K562 (cell line): ENCODE results near the gene SLC38A10. TPM values are rescaled to one million over a fixed set of nuclear protein-coding genes. Genes with fewer than 3 reads are reported as not detected.

Experiments used
- ETV5 ChIP-seq: sonication (generic); formaldehyde crosslinking; IDR thresholded peaks from 2 replicates; pipeline ENCODE4 v1.4.0; 2020; ENCODE audit warnings: low read depth, mild to moderate bottlenecking, missing genetic modification reagents
- RB1 ChIP-seq: fragments of 450-650 bp; IDR thresholded peaks from 2 replicates; pipeline ENCODE4 v1.6.1; 2017; ENCODE audit warnings: low read depth, mild to moderate bottlenecking
- polyA plus RNA-seq, 8 experiments: library from polyadenylated mRNA; depleted of rRNA in 4 of 8; stranded (reverse) in 5 of 8; unstranded in 3 of 8; fragments of >200 nt; fragmentation: Nextera tagmentation in 2 of 8; fragmentation: Illumina TruSeq in 1 of 8; extraction: Ambion mirVana in 2 of 8; extraction: Trizol in 1 of 8; gene quantifications; 2 replicates each; pipeline versions ENCODE4 v1.2.1 to v1.2.3, GENCODE V29; 2011 to 2014; ENCODE audit warnings: inconsistent platforms in 1 of 8, missing spikeins in 1 of 8
- total RNA-seq, 7 experiments: library from RNA; depleted of rRNA in 6 of 7; stranded (reverse); fragments of >200 nt in 6 of 7; fragmentation: Illumina TruSeq in 2 of 7; extraction: Trizol in 2 of 7; gene quantifications; 2 replicates each; pipeline versions ENCODE4 v1.2.1 to v1.2.3, GENCODE V29; 2011 to 2021; ENCODE audit warnings: low replicate concordance in 1 of 7
- TF ChIP-seq, protein P1 (sequence below): fragments of 450-650 bp; IDR thresholded peaks from 2 replicates; pipeline ENCODE4 v1.6.1; 2017; ENCODE audit warnings: mild to moderate bottlenecking, moderate library complexity
- TF ChIP-seq, protein P2 (sequence below): IDR thresholded peaks from 2 replicates; pipeline ENCODE4 v1.6.1; 2016; ENCODE audit warnings: missing genetic modification characterization, missing compliant biosample characterization
- TF ChIP-seq, protein P3 (sequence below): fragments of 250-450 bp; sonication (Bioruptor Pico); IDR thresholded peaks from 2 replicates; pipeline ENCODE4 v1.9.0; 2021; ENCODE audit warnings: mild to moderate bottlenecking, inconsistent platforms

Gene SLC38A10
- total and polyA plus RNA-seq, 9 of the 15 experiments (the other 6 are each of a cell fraction or from before 2014, with no cell fraction given), result 0.45 to 54.2 (median 13.8) TPM

DNA sequence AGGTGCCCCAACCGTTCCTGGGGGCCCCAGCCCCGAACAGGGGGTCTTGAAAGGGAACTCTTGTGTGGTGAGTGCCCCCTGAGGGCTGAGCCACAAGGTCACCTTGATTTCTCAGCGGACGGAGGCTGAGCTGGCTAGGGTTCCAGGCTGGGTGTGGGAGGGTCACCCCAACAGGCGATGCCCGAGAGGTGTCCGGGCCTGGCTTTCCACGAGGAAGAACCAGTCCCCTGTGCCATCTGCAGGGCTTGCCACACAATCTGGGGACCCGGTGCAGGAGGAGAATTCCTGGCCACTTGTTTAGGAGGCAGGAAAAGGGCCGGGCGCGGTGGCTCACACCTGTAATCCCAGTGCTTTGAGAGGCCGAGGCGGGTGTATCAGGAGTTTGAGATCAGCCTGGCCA is 16.8 kb upstream of the SLC38A10 start (continued):
- TF ChIP-seq, protein P1, sequence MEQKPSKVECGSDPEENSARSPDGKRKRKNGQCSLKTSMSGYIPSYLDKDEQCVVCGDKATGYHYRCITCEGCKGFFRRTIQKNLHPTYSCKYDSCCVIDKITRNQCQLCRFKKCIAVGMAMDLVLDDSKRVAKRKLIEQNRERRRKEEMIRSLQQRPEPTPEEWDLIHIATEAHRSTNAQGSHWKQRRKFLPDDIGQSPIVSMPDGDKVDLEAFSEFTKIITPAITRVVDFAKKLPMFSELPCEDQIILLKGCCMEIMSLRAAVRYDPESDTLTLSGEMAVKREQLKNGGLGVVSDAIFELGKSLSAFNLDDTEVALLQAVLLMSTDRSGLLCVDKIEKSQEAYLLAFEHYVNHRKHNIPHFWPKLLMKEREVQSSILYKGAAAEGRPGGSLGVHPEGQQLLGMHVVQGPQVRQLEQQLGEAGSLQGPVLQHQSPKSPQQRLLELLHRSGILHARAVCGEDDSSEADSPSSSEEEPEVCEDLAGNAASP, result no peak
- TF ChIP-seq ETV5 (CRISPR knock-in tag) (no peak), RB1 (no peak)
- TF ChIP-seq, protein P2, sequence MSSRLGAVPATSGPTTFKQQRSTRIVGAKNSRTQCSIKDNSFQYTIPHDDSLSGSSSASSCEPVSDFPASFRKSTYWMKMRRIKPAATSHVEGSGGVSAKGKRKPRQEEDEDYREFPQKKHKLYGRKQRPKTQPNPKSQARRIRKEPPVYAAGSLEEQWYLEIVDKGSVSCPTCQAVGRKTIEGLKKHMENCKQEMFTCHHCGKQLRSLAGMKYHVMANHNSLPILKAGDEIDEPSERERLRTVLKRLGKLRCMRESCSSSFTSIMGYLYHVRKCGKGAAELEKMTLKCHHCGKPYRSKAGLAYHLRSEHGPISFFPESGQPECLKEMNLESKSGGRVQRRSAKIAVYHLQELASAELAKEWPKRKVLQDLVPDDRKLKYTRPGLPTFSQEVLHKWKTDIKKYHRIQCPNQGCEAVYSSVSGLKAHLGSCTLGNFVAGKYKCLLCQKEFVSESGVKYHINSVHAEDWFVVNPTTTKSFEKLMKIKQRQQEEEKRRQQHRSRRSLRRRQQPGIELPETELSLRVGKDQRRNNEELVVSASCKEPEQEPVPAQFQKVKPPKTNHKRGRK, result no peak
- TF ChIP-seq, protein P3, sequence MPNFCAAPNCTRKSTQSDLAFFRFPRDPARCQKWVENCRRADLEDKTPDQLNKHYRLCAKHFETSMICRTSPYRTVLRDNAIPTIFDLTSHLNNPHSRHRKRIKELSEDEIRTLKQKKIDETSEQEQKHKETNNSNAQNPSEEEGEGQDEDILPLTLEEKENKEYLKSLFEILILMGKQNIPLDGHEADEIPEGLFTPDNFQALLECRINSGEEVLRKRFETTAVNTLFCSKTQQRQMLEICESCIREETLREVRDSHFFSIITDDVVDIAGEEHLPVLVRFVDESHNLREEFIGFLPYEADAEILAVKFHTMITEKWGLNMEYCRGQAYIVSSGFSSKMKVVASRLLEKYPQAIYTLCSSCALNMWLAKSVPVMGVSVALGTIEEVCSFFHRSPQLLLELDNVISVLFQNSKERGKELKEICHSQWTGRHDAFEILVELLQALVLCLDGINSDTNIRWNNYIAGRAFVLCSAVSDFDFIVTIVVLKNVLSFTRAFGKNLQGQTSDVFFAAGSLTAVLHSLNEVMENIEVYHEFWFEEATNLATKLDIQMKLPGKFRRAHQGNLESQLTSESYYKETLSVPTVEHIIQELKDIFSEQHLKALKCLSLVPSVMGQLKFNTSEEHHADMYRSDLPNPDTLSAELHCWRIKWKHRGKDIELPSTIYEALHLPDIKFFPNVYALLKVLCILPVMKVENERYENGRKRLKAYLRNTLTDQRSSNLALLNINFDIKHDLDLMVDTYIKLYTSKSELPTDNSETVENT (CRISPR knock-in tag), result no peak
